ENCODE measurements around the gene VPS37C. TPM values are rescaled to one million over a fixed set of nuclear protein-coding genes. Genes with fewer than 3 reads are reported as not detected.

The VPS37C gene
- total RNA-seq, 3 donors from 2014 or later: 9.3 to 20.3 (median 17.1) TPM

- Histone ChIP-seq H3K4me3 (no peak overlapping the region), H3K27ac (no peak overlapping the region), H3K27me3 (no peaks in the 10 kb centered on the region), H3K4me1 (no peaks in the 10 kb centered on the region), H3K36me3 (no peaks in the 10 kb centered on the region), H3K9me3 (no peaks in the 10 kb centered on the region)
- intact Hi-C loops (cut with DNase I; ENCODE audit: low total_unique reads): no loop called here
- no peak for DNase-seq (ENCODE audit: low spot score in 2 of 2)
- TF ChIP-seq, protein P1, sequence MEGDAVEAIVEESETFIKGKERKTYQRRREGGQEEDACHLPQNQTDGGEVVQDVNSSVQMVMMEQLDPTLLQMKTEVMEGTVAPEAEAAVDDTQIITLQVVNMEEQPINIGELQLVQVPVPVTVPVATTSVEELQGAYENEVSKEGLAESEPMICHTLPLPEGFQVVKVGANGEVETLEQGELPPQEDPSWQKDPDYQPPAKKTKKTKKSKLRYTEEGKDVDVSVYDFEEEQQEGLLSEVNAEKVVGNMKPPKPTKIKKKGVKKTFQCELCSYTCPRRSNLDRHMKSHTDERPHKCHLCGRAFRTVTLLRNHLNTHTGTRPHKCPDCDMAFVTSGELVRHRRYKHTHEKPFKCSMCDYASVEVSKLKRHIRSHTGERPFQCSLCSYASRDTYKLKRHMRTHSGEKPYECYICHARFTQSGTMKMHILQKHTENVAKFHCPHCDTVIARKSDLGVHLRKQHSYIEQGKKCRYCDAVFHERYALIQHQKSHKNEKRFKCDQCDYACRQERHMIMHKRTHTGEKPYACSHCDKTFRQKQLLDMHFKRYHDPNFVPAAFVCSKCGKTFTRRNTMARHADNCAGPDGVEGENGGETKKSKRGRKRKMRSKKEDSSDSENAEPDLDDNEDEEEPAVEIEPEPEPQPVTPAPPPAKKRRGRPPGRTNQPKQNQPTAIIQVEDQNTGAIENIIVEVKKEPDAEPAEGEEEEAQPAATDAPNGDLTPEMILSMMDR (IDR thresholded peaks at IDR 0.05): no peak
- no peak for TF ChIP-seq POLR2A (IDR thresholded peaks at IDR 0.05)
- no peak for TF ChIP-seq POLR2AphosphoS5 (IDR thresholded peaks at IDR 0.05)
These were observed 49.3 kb downstream of the VPS37C start for GRCh38 chr11:61111786-61112517.

GRCh38 chr11:61111050-61111435 is 50.2 kb downstream of the VPS37C start:
- DNase-seq (ENCODE audit: low spot score in 2 of 2): no peak
- intact Hi-C loops (cut with DNase I; ENCODE audit: low total_unique reads): no loop called here
- no peaks in the 10 kb centered on the region for H3K9me3 ChIP-seq

GRCh38 chr11:61110255-61111049 is 50.8 kb downstream of the VPS37C start:
- Histone ChIP-seq H3K27me3 (no peaks in the 10 kb centered on the region), H3K27ac (no peak overlapping the region), H3K4me1 (no peaks in the 10 kb centered on the region), H3K9me3 (no peaks in the 10 kb centered on the region), H3K4me3 (no peak overlapping the region), H3K36me3 (no peaks in the 10 kb centered on the region)
- DNase-seq (ENCODE audit: low spot score in 2 of 2): no peak
- intact Hi-C loops (cut with DNase I; ENCODE audit: low total_unique reads): no loop called here
- TF ChIP-seq, protein P1 (IDR thresholded peaks at IDR 0.05): no peak
- no peak for TF ChIP-seq POLR2A (IDR thresholded peaks at IDR 0.05)
- TF ChIP-seq POLR2AphosphoS5 (IDR thresholded peaks at IDR 0.05): no peak

More at GRCh38 chr11:61111050-61111435, 50.2 kb downstream of the VPS37C start:
- no peak for TF ChIP-seq POLR2A (IDR thresholded peaks at IDR 0.05)
- no peak for TF ChIP-seq POLR2AphosphoS5 (IDR thresholded peaks at IDR 0.05)
- TF ChIP-seq, protein P1 (IDR thresholded peaks at IDR 0.05): no peak
- H3K4me3 ChIP-seq: no peak overlapping the region
- no peaks in the 10 kb centered on the region for H3K27me3 ChIP-seq
- H3K27ac ChIP-seq: no peak overlapping the region
- H3K36me3 ChIP-seq: no peaks in the 10 kb centered on the region
- no peaks in the 10 kb centered on the region for H3K4me1 ChIP-seq

DNA sequence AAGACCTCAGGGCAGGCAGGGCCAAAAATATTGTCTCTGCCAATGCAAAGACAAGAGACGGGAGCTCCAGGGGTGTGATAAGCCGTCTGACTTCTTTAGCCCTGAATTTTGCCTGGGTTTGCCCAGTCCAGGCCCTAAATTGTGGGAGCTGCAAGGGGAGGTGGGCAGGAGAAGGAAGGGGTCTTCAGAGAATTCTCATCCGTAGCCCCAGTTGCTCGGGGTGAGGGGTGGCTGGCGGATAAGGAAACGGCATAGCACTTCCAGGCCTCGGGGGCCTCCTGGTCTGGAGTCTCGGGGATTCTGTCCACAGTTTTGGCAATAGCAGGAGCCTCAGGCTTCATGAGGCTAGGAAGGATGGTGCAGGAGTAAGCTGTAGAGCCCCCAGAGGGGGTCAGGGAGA is 51.6 kb downstream of the VPS37C start:
- Histone ChIP-seq H3K27me3 (no peaks in the 10 kb centered on the region), H3K27ac (no peak overlapping the region), H3K4me3 (no peak overlapping the region), H3K4me1 (no peaks in the 10 kb centered on the region), H3K9me3 (no peaks in the 10 kb centered on the region), H3K36me3 (no peaks in the 10 kb centered on the region)
- TF ChIP-seq POLR2A (IDR thresholded peaks at IDR 0.05): no peak
- TF ChIP-seq, protein P1 (IDR thresholded peaks at IDR 0.05): no peak
- TF ChIP-seq POLR2AphosphoS5 (IDR thresholded peaks at IDR 0.05): no peak
- no peak for DNase-seq (ENCODE audit: low spot score in 2 of 2)
- intact Hi-C loops (cut with DNase I; ENCODE audit: low total_unique reads): no loop called here

All from breast epithelium (tissue), 4 donors.